Osteoblast (primary cell): ENCODE measurements around the gene MARCHF2. TPM values are rescaled to one million over a fixed set of nuclear protein-coding genes. Genes with fewer than 3 reads are reported as not detected.

Source experiments
- DNase-seq: peaks from one replicate; pipeline ENCODE4 v3.0.0; 2011; ENCODE audit warnings: low spot score, mixed read lengths; ENCODE audit not compliant: insufficient read length; ENCODE audit errors: missing footprints
- H2AFZ ChIP-seq: 2 replicates; pipeline ENCODE4 v1.6.0; 2011; ENCODE audit warnings: mild to moderate bottlenecking, low read length
- H3K27ac ChIP-seq: 2 replicates; pipeline ENCODE4 v1.5.1; 2011; ENCODE audit warnings: mild to moderate bottlenecking, low read depth, low read length, moderate library complexity
- H3K27me3 ChIP-seq: 2 replicates; pipeline ENCODE4 v1.6.0; 2012; ENCODE audit warnings: mild to moderate bottlenecking, control low read depth, inconsistent platforms, low read length, moderate library complexity; ENCODE audit not compliant: insufficient read depth
- H3K36me3 ChIP-seq: 2 replicates; pipeline ENCODE4 v1.5.1; 2011; ENCODE audit warnings: mild to moderate bottlenecking, low read length, control low read depth, moderate library complexity; ENCODE audit not compliant: insufficient read depth
- H3K4me1 ChIP-seq: 2 replicates; pipeline ENCODE4 v1.5.1; 2011; ENCODE audit warnings: mild to moderate bottlenecking, low read length, control low read depth, moderate library complexity; ENCODE audit not compliant: insufficient read depth
- H3K4me2 ChIP-seq: 2 replicates; pipeline ENCODE4 v1.6.0; 2011; ENCODE audit warnings: mild to moderate bottlenecking, low read length; ENCODE audit not compliant: insufficient read depth
- H3K4me3 ChIP-seq: fragments of 200-600 bp; sonication (generic); 3 replicates; pipeline ENCODE4 v1.5.1; 2012; ENCODE audit warnings: mild to moderate bottlenecking, low read length, inconsistent platforms; ENCODE audit not compliant: insufficient read depth
- H3K79me2 ChIP-seq: 2 replicates; pipeline ENCODE4 v1.6.0; 2012; ENCODE audit warnings: mild to moderate bottlenecking, low read length, control low read depth, inconsistent platforms; ENCODE audit not compliant: insufficient read depth
- H3K9me3 ChIP-seq: 2 replicates; pipeline ENCODE4 v1.5.1; 2011; ENCODE audit warnings: low read depth, low read length, control low read depth
- H4K20me1 ChIP-seq: 2 replicates; pipeline ENCODE4 v1.6.0; 2012; ENCODE audit warnings: mild to moderate bottlenecking, low read length, control low read depth; ENCODE audit not compliant: insufficient read depth
- total RNA-seq: library from RNA; depleted of rRNA; stranded (reverse); fragments of >200 nt; gene quantifications from 2 replicates; pipeline ENCODE4 v1.2.3, GENCODE V29; 2012
- TF ChIP-seq, protein P1 (sequence below): IDR thresholded peaks from 2 replicates; pipeline ENCODE4 v1.5.1; 2011; ENCODE audit warnings: mild to moderate bottlenecking, low read depth, low read length, moderate library complexity; ENCODE audit errors: extremely low read depth

Gene MARCHF2
- total RNA-seq, 1 donor = 69.8 TPM

DNA sequence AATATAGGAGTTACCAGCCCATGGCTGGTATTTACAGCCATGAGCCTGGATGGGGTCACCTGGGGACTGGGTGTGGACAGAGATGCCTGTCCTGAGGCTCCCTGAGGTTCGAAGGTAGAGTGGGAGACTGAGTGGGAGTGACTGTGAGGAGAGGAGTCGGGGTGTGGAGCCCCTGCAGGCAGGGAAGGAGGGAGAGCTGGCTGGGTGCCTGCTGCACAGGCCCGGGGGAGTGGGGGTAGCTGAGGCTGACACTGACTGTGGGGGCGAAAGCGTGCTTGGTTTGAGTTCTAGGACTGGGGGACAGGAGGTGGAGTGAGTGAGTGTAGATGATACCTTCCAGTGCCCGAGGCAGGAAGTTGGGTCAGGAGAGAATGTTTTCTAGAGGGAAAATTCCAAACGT, 15.8 kb upstream of the MARCHF2 start:
- H4K20me1 ChIP-seq = peaks cover 71% of the 10 kb centered on the region

DNA sequence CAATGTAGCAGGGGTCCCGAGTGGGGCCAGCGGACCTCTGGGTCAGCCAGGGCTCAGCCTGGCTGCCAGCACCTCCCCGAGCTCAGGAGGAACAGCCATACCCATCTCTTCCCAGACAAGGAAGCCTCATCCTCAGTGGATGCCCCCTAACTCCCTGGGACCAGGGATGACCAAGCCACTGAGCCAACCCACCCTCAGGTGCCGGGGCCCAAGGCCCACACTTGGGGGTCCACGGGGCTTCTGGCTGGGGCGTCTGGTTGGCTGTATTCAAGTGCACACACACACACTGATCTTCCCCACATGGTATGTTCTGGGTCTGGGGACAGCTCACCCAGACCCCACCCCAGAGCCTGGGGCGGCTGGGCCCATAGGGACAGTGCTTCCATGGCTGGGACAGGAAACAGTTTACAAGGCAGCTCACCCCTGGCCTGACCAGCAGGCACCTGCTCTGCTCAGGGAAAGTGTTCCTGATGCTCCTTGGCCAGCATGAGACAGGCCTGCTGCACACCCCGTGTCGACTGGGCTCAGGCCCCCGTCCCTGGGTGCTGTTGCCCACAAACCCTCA, 15.3 kb upstream of the MARCHF2 start:
- Histone ChIP-seq H4K20me1 (peaks cover 67% of the 10 kb centered on the region), H3K9me3 (no peaks in the 10 kb centered on the region)

More for the DNA sequence above, 15.8 kb upstream of the MARCHF2 start:
- TF ChIP-seq, protein P1, sequence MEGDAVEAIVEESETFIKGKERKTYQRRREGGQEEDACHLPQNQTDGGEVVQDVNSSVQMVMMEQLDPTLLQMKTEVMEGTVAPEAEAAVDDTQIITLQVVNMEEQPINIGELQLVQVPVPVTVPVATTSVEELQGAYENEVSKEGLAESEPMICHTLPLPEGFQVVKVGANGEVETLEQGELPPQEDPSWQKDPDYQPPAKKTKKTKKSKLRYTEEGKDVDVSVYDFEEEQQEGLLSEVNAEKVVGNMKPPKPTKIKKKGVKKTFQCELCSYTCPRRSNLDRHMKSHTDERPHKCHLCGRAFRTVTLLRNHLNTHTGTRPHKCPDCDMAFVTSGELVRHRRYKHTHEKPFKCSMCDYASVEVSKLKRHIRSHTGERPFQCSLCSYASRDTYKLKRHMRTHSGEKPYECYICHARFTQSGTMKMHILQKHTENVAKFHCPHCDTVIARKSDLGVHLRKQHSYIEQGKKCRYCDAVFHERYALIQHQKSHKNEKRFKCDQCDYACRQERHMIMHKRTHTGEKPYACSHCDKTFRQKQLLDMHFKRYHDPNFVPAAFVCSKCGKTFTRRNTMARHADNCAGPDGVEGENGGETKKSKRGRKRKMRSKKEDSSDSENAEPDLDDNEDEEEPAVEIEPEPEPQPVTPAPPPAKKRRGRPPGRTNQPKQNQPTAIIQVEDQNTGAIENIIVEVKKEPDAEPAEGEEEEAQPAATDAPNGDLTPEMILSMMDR = no peak
- Histone ChIP-seq H3K27me3 (no peaks in the 10 kb centered on the region), H3K9me3 (no peaks in the 10 kb centered on the region), H2AFZ (no peak overlapping the region), H3K27ac (no peak overlapping the region), H3K36me3 (no peaks in the 10 kb centered on the region), H3K79me2 (peaks cover 68% of the 10 kb centered on the region), H3K4me2 (no peak overlapping the region), H3K4me3 (no peak overlapping the region), H3K4me1 (peaks cover 9% of the 10 kb centered on the region)
- DNase-seq = peak; percentile 86

DNA sequence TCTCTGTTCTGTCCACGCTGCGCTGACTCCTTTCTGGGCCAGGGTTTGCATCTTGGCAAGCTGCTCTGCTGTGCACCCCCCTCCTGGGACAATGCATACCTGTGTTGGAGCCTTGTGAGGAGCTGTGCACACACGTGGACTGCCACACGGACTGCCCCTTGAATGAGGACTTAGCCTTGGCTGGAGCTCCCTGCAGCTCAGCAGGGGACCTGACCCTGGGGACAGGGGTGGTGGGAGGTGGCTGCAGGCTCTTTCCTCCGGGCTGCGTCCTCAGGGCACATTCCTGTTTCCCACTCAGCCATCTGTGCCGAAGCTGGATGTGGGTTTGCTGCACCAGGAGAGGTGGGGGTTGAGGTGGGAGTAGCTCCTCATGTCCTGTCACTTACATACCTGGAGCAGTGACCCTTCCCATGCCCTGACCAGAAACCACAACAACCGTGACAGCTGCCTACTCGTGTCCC, 14.8 kb upstream of the MARCHF2 start:
- DNase-seq = peak; percentile 58
- H3K4me3 ChIP-seq = no peak overlapping the region
- H3K9me3 ChIP-seq = no peaks in the 10 kb centered on the region
- peaks cover 60% of the 10 kb centered on the region for H3K79me2 ChIP-seq
- H3K27ac ChIP-seq = no peak overlapping the region
- TF ChIP-seq, protein P1 = no peak
- no peak overlapping the region for H2AFZ ChIP-seq
- peaks cover 61% of the 10 kb centered on the region for H4K20me1 ChIP-seq
- peaks cover 5% of the 10 kb centered on the region for H3K36me3 ChIP-seq
- H3K4me2 ChIP-seq = no peak overlapping the region
- H3K4me1 ChIP-seq = peaks cover 9% of the 10 kb centered on the region
- no peaks in the 10 kb centered on the region for H3K27me3 ChIP-seq

More for the DNA sequence above, 15.3 kb upstream of the MARCHF2 start:
- Histone ChIP-seq H3K79me2 (peaks cover 65% of the 10 kb centered on the region), H3K4me1 (peaks cover 9% of the 10 kb centered on the region), H2AFZ (no peak overlapping the region), H3K4me3 (no peak overlapping the region), H3K27me3 (no peaks in the 10 kb centered on the region), H3K36me3 (peaks cover 2% of the 10 kb centered on the region), H3K4me2 (no peak overlapping the region), H3K27ac (no peak overlapping the region)
- TF ChIP-seq, protein P1 = no peak
- peak; percentile 59 for DNase-seq

DNA sequence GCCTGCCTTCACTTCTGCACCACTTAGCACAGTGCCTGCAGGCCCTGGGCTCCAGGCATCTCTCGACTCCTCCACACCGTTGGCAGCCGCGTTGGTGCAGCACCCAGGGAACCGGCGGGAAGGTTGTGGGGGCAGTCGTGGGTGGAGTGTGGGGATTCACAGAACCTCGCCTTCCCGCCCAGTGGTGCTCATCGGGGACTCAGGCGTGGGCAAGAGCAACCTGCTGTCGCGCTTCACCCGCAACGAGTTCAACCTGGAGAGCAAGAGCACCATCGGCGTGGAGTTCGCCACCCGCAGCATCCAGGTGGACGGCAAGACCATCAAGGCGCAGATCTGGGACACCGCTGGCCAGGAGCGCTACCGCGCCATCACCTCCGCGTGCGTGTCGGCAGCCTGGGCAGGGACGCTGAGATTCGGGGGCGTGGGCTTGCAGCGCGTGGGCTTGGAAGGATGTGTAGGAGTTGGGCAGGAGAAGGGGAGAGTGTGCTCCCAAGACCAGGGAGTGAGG, 13.4 kb upstream of the MARCHF2 start:
- Histone ChIP-seq H3K4me2 (no peak overlapping the region), H3K4me3 (no peak overlapping the region), H4K20me1 (peaks cover 48% of the 10 kb centered on the region), H3K27ac (no peak overlapping the region), H2AFZ (no peak overlapping the region), H3K4me1 (peaks cover 9% of the 10 kb centered on the region), H3K79me2 (peaks cover 47% of the 10 kb centered on the region), H3K9me3 (no peaks in the 10 kb centered on the region), H3K27me3 (no peaks in the 10 kb centered on the region), H3K36me3 (peaks cover 5% of the 10 kb centered on the region)
- peak; percentile 27 for DNase-seq
- TF ChIP-seq, protein P1 = no peak
